MCF 10A (cell line): ENCODE measurements around the gene KLHL7. TPM values are rescaled to one million over a fixed set of nuclear protein-coding genes. Genes with fewer than 3 reads are reported as not detected.

Source experiments
- BruUV-seq: library from RNA; stranded (reverse); fragments of 400-500 nt; replicated peaks from 2 replicates; lab custom pipeline; 2021; lab: Mats Ljungman, UMichigan
- CTCF ChIA-PET: fragments of 300-600 bp; sonication (Branson Sonifier 250); formaldehyde crosslinking; extraction: SDS; loops from one replicate; lab custom pipeline; 2021; ENCODE audit warnings: antibody characterized with exemption, inconsistent platforms; lab: Yijun Ruan, JAX
- POLR2A ChIA-PET: fragments of 300-600, 350-650 bp; sonication (Branson Sonifier 250); formaldehyde crosslinking; extraction: SDS; loops from one replicate; lab custom pipeline; 2020; ENCODE audit warnings: antibody characterized with exemption, inconsistent platforms; lab: Yijun Ruan, JAX
- DNase-seq: peaks from one replicate; pipeline ENCODE4 v3.0.0-alpha.2; 2018; ENCODE audit not compliant: unreplicated experiment
- H3K27ac Mint-ChIP-seq: one replicate; pipeline ENCODE4 v1.8.0; 2022; ENCODE audit warnings: mild to moderate bottlenecking, low read depth, mixed read lengths; ENCODE audit not compliant: unreplicated experiment
- H3K27me3 Mint-ChIP-seq: one replicate; pipeline ENCODE4 v1.8.0; 2022; ENCODE audit warnings: mixed read lengths; ENCODE audit not compliant: insufficient read depth, unreplicated experiment
- H3K36me3 Mint-ChIP-seq: one replicate; pipeline ENCODE4 v1.8.0; 2022; ENCODE audit warnings: mild to moderate bottlenecking, moderate library complexity, mixed read lengths; ENCODE audit not compliant: insufficient read depth, unreplicated experiment
- H3K4me1 Mint-ChIP-seq: one replicate; pipeline ENCODE4 v1.8.0; 2022; ENCODE audit warnings: mixed read lengths; ENCODE audit not compliant: insufficient read depth, unreplicated experiment
- H3K4me3 Mint-ChIP-seq: one replicate; pipeline ENCODE4 v1.8.0; 2022; ENCODE audit warnings: mild to moderate bottlenecking, moderate library complexity, mixed read lengths; ENCODE audit not compliant: unreplicated experiment
- H3K9me3 Mint-ChIP-seq: one replicate; pipeline ENCODE4 v1.8.0; 2022; ENCODE audit warnings: mixed read lengths; ENCODE audit not compliant: unreplicated experiment
- CTCF ChIP-seq: fragments of 200-600 bp; IDR thresholded peaks from one replicate; pipeline ENCODE4 v1.8.0; 2022; ENCODE audit warnings: antibody characterized with exemption, mild to moderate bottlenecking; ENCODE audit not compliant: unreplicated experiment
- intact Hi-C: fragments of 100-400 bp; cut with micrococcal nuclease; formaldehyde crosslinking; loops from 2 replicates; pipeline ENCODE4 v1.14.1; 2022
- total RNA-seq: library from RNA; stranded (reverse); gene quantifications from 2 replicates; pipeline ENCODE4 v1.2.3, GENCODE V29; 2022

Gene KLHL7
- total RNA-seq, 1 experiment from 2014 or later = 19.1 TPM

- Mint-ChIP-seq H3K27ac (no peak overlapping the region), H3K9me3 (no peaks in the 10 kb centered on the region), H3K4me3 (no peak overlapping the region), H3K27me3 (no peaks in the 10 kb centered on the region), H3K4me1 (no peaks in the 10 kb centered on the region), H3K36me3 (peaks cover 3% of the 10 kb centered on the region)
- ChIA-PET CTCF (no interaction called here), POLR2A (no interaction called here)
- no peak for TF ChIP-seq CTCF
- BruUV-seq = no TSS peak
- intact Hi-C loops = no loop called here
- DNase-seq = no peak
Observed at GRCh38 chr7:23133797-23134196, 28.2 kb downstream of the KLHL7 start.

GRCh38 chr7:23135755-23136154 lies 30.2 kb downstream of the KLHL7 start:
- no peaks in the 10 kb centered on the region for H3K4me1 Mint-ChIP-seq
- ChIA-PET CTCF (no interaction called here), POLR2A (no interaction called here)
- DNase-seq = no peak
- BruUV-seq = no TSS peak
- TF ChIP-seq CTCF = no peak
- intact Hi-C loops = no loop called here
- no peak overlapping the region for H3K4me3 Mint-ChIP-seq
- peaks cover 2% of the 10 kb centered on the region for H3K36me3 Mint-ChIP-seq
- H3K27ac Mint-ChIP-seq = no peak overlapping the region
- no peaks in the 10 kb centered on the region for H3K9me3 Mint-ChIP-seq
- H3K27me3 Mint-ChIP-seq = no peaks in the 10 kb centered on the region

- H3K9me3 Mint-ChIP-seq = no peaks in the 10 kb centered on the region
- ChIA-PET CTCF (no interaction called here), POLR2A (no interaction called here)
- H3K4me3 Mint-ChIP-seq = no peak overlapping the region
- H3K36me3 Mint-ChIP-seq = peaks cover 5% of the 10 kb centered on the region
- intact Hi-C loops = no loop called here
- no peaks in the 10 kb centered on the region for H3K4me1 Mint-ChIP-seq
- DNase-seq = no peak
- H3K27ac Mint-ChIP-seq = no peak overlapping the region
- no peaks in the 10 kb centered on the region for H3K27me3 Mint-ChIP-seq
- no peak for TF ChIP-seq CTCF
- BruUV-seq = no TSS peak
Observed at GRCh38 chr7:23136216-23136615, 30.6 kb downstream of the KLHL7 start.

GRCh38 chr7:23157679-23158078 lies 52.1 kb downstream of the KLHL7 start:
- Mint-ChIP-seq H3K27ac (no peak overlapping the region), H3K27me3 (no peaks in the 10 kb centered on the region), H3K4me1 (no peaks in the 10 kb centered on the region), H3K4me3 (no peak overlapping the region), H3K36me3 (peaks cover 18% of the 10 kb centered on the region), H3K9me3 (no peaks in the 10 kb centered on the region)
- POLR2A ChIA-PET = no interaction called here
- BruUV-seq = no TSS peak
- no peak for TF ChIP-seq CTCF
- CTCF ChIA-PET = interaction anchor here (0.7 to 1.0 kb wide), 2 partner anchors 13 to 27 kb away, joined by 3 to 4 read pairs; no protein-coding TSS in a partner anchor
- DNase-seq = no peak
- intact Hi-C loops = no loop called here
